Hindlimb muscle (tissue), 1 donor: ENCODE measurements around the gene GABRR1. TPM values are rescaled to one million over a fixed set of nuclear protein-coding genes. Genes with fewer than 3 reads are reported as not detected.

Experiments used
- DNase-seq: peaks from one replicate; pipeline ENCODE4 v3.0.0-alpha.2; 2013
- polyA plus RNA-seq: library from polyadenylated mRNA; unstranded; fragments of 120-200 nt; gene quantifications from one replicate; pipeline ENCODE4 v1.2.1, GENCODE V29; 2013; ENCODE audit not compliant: insufficient read length

GABRR1 gene
- polyA plus RNA-seq, 1 donor = 1.1 TPM

DNA sequence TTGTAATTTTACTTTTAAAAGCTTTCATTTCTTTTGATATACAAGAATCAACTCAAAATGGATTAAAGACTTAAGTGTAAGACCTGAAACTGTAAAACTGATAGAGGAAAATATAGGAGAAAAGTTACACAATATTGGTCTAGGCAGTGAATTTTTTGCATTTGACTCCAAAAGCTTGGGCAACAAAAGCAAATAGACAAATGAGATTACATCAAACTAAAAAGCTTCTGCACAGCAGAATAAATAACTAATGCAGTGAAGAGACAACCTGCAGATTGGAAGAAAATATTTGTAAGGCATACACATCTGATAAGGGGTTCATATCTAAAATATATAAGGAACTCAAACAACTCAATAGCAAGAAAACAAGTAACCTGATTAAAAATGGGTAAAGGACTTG is 3.0 kb downstream of the GABRR1 start:
- DNase-seq = no peak

DNA sequence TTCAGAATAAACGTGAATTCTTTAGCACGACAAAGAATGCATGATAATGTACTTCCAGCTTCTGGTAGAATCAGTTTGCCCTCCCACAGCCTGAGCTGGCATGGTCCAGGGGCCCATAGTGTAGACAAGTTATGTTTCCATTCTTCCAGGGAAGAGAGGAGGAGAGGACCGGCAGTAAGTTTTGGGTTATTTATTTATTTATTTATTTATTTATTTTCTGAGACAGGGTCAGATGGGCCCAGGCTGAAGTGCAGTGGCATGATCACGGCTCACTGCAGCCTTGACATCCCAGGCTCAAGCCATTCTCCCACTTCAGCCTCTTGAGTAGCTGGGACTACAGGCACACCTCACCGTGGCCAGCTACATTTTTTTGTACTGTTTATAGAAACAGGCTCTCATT is 4.7 kb downstream of the GABRR1 start:
- DNase-seq = no peak

DNA sequence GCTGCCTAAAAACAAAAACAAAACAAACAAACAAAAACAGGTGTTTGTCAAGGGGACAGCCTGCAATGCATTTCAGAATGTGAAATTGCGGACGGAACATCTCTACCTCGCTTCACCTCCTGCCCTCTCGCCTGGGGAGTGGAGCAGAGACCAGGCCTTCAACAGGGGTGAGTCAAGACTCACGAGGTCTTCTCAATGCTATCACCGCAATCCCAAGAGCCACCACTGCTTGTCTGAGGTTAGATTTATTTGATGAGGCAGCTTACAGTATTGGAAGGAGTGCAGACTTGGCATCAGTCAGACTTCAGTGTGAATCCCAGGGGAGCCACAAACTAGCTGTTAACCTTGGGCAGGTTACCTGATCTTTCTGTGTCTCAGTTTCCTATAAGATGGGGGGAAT is 7.7 kb downstream of the GABRR1 start:
- no peak for DNase-seq

DNA sequence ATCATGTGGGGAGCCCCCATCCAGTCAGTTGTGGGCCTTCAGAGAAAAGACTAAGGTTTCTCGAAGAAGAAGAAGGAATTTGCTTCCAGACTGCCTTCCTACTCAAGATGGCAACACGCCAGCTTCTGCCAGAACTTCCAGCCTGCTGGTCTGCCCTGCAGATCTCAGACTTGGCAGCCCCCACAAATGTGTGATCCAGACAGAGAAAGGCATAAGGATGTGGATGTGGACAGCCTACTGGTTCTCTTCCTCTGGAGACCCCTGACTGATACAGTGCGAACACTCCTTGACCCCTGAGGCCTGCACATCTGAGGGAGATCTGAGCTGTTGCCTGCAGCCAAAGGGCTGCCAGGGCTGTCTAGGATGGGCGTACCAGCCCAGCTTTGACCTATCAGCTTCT is 8.6 kb downstream of the GABRR1 start:
- no peak for DNase-seq

DNA sequence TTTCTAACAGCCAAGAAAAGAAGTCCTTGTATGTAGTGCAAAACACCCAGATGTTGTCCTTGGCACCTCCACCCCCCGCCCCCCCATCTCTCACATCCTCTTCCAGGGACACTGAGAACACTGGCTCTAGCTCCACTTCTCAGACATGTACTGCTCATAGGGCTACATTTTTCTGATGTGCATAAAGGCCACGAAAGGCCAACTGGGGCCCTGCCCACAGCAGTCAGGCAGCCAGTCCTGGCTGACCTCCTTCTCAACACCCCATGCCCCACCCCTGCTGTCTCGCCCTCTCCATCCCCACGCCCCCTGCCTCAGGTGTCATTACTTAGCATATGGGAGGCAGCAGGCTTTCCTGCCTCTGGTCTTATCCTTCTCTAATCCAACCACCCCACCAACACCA is 11.3 kb downstream of the GABRR1 start:
- DNase-seq = no peak

DNA sequence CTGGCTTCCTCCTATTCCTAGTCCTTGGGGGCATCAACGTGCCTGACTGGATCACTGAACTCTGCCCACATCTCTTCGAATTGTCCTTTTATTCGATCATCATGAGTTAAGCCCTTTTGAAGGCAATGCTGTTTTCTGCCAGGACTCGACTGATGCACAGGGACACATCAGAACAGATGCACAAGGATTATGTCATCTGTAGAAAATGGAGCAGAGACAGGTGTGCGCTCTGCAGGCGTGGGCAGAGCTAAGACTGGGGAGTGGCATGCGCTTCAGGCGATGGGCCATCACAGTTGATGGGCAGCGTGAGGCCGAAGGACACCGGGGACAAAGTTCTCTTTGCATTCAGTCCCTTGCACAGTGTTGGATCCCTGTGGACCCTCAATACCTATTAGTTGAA is 13.1 kb downstream of the GABRR1 start:
- DNase-seq = no peak

DNA sequence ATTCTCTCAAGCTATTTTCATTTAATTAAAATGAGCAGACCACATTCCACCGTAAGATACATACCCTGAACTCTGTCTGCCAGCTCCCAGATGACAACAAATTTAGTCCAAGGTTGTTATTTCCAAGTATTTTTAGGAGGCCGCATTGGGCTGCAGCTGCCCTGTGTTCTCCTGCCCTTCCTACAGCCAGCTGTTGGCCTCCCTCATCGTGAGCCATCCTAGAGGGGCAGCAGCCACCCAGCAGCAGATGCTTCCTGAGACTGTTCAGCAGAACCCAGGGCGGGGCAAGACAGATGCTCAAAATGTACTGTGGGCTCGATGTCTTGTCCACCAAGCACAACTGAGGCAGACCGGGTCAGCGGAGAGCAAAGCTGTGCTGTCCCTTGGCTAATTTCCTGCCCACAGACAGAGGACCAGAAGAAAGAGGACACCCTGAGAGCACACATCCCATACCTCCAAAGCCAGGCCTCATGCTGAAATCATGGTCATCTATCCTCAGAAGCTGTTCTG is 16.4 kb downstream of the GABRR1 start:
- no peak for DNase-seq

DNA sequence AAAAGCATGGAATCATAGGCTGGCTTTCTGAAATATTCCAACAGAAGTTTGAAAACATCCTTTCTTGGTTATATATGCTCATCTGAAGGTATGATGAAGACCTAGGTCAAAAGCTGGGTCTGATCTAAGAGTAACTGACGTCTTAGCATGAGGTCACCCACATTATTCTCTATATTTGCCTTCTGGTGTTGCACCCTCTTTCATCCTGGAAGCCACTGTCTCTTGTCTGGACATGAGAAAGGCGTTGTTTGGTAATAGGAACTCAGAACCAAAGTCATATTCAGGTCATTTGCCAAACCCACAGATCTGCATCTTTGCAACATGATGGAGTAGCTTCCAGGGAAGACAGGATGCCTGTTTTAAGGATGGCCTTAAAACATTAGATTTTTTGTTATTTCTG is 17.6 kb downstream of the GABRR1 start:
- no peak for DNase-seq

DNA sequence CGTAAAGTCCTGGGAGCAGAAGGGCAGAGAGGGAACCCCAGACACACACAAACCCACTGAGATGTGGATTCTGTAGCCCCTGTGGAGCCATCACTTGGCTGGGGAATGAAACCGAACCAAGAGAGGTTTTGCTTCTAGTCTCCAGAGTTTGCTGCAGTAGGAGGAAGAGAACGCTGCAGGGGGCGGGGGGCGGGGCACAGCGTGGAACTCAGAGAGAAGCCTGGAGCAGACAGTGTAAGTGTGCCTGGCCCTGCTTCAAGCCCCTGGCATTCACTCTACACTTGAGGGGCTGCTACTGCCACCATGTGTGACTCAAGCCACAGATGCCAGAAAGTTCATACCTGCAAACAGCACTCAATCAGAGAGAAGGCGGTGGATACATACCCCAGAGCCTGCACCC is 18.9 kb downstream of the GABRR1 start:
- DNase-seq = no peak

DNA sequence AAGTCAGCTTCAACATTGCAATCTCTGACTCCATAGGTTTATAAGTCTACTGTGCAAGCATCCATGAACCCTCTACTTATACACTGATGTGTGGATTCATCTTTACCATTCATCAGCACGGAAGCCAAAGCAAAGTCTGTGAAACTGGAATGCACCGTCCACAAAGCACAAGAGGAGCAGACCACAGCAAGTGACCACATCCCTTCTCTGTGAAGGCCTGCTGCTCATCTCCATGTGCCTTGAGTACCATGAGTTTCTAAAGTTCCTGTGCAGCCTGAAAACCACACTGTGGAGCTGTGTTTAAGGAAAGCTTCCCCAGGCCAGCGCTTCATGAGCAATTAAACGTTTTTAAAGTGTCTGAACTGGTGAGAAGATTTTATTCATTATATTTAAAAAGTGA is 20.0 kb downstream of the GABRR1 start:
- DNase-seq = no peak

DNA sequence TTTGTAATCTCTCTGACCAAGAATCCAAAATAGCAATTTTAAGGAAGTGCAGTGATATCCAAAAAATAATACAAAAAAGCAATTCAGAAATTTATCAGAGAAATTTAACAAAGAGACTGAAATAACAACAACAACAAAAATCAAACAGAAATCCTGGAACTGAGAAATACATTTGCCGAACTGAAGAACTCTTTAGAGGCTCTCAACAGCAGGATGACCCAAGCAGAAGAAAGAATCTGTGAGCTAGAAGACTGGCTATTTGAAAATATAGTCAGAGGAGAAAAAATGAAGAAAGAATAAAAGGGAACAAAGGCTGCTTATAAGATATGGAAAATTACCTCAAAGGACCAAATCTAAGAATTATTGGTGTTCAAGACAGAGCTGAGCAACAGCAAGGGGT is 22.6 kb downstream of the GABRR1 start:
- DNase-seq = no peak

DNA sequence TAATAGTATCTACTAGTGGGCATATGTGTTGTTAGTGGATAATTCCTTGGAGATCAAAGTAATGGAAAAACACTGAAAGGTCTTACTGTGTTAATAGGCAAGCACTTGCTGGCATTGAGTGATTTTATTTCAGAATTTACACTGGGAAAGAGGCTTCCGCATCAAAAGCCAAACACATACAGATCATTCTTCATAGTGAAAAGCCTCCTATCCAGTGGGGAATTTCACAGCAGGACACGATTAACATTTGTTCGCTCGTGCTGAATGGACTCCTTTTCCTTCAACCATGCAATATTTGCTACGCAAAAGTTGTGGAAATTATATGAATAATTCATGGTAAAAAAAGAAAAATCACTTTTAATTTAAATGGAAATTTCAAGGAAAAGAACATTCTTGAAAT is 26.4 kb downstream of the GABRR1 start:
- DNase-seq = no peak

DNA sequence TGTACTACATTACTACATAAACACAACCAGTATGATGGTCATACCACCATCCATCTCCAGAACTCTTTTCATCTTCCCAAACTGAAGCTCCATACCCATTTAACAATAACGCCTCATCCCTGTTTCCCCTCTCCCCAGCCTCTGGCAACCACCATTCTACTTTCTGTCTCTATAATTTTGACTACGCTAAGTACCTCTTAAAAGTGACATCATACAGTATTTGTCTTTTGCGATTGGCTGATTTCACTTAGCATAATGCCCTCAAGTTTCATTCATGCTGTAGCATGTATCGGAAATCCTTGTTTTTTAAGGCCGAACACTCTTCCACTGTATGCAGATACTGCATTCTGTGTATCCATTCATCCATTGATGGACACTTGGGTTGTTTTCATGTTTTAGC is 29.7 kb downstream of the GABRR1 start:
- no peak for DNase-seq

DNA sequence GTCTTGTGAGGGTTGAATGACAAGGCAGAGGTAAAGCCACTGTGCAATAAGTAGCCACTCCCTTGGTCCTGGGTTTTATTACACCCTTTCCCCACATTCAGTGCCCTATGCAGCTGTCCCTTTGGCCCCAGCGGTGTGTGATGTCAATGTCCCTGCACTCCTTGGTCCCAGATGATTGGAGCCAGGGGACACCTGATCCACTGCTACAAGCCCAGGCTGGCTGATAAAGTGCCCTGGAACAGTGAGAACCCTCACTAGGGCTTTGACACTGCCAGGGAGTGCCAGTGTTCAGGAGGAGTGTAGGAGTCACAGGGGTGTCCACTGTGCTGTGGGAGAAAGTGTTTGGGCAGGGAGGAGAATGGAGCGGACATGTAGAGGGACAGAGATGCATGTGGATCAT is 30.4 kb downstream of the GABRR1 start:
- no peak for DNase-seq

DNA sequence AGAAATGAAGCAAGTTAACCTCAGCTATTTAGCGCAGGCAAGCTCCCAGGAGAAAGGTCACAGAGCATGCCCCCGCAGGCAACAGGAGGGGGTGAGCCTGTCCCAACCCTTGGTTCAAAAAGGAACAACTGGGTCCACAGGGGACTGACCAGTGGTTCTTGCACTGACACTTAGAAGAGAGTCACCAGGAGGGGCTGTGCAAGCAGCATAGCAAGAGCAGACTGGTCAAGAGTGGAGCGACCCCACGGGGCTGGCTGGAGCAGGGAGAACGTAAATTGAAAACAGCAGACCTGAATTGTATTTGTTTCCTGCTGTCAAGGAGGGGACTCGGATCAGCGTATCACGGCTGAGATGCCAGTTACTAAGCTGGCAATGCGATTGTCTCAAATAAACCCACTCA is 32.8 kb downstream of the GABRR1 start:
- no peak for DNase-seq

DNA sequence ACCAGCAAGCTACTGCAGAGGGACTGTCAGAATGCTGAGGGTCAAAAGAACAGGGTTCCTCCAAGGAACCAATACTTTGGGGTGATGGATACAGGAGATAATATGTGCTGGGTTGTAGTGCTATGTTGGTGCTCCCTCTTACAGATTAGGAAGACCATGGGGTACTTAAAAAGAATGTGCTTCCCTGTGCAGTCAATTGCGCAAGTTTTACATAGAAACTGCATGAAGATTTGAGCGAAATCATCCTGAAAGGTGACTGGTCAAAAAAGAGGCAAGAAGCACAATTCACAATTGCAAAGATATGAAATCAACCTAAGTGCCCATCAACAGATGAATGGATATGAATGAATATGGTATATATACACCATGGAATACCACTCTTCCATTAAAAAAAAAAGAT is 33.9 kb downstream of the GABRR1 start:
- no peak for DNase-seq

DNA sequence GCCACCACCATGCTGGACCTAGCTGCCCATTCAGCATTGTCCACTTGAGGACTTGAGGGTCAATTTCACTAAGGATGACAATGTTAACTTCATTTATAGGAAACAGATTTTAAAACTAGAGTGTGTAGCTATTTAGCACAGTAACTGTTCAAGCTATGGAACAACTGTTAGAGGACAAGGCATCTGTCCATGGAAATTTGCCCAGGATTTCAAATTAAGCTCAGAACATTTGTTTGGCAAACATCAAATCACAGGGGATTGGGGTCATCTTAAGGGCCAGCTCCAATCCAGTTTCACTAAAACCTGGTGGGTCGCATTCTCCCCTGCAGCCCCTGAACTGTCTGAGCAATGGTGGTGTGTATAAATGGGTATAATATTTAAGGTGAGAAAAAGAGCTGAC is 36.2 kb downstream of the GABRR1 start:
- DNase-seq = peak; percentile 84

DNA sequence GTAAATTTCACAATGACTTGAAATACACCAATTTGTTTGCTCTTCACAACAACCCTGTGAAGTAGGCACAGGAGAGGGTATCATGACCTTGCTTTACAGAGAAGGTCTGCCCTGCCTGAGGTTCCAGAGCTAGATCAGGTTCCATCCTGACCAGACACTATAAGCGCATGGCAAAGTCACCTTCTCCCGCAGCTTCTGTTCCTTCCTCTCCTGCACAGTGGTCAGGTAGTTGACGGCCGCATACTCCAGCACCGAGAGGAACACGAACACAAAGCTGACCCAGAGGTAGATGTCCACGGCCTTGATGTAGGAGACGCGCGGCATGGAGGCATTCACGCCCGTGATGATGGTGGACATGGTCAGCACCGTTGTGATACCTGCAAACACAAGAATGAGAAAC is 37.0 kb downstream of the GABRR1 start:
- DNase-seq = no peak

DNA sequence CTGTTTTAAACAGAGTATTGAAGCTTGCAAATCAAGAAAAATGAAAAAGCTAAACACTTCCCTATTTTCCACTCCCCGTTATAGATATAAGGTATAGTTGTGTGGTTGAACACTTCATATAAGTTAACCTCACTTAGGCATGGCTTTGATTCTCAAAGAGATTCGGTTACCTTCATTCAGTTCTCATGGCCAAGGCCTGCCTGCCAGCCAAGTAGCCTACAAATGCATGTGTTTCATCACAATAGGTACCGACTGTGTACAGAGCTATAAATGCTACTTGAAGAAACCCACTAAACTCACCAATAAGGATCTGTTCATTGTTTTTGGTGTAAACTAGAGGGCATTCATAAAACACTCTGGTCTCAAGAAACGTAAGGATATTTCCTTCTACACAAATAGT is 43.5 kb downstream of the GABRR1 start:
- no peak for DNase-seq

DNA sequence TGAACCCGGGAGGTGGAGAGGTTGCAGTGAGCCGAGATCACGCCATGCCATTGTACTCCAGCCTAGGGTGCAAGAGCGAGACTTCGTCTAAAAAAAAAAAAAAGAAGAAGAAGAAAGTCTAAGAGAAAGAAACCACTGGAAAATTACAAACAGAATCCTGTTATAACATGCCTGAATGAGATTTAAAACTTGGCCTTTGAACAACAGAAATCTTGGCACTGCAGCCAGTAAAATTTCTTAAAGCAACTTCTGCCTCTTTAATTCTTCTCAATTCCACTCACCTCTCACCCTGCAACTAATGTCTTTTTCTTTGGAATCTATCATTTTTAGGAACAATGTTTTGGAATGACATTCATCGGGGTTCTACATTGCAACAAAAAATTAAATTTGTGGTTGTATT is 45.0 kb downstream of the GABRR1 start:
- DNase-seq = peak; percentile 28

DNA sequence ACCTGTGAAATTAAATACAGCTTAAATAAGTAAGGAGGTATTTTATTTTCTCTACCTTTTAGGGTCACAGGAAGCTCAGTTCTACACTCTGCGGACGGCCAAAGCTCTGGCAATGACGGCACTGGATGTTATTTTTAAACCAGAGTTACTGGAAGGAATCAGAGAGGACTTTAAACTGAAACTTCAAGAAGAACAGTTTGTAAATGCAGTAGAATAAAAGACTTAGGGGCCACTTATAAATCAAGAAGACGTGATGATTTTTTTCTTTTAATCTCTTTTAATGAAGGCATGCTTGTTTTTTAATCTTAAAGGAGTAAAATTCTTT is 55.1 kb downstream of the GABRR1 start:
- peak; percentile 43 for DNase-seq

DNA sequence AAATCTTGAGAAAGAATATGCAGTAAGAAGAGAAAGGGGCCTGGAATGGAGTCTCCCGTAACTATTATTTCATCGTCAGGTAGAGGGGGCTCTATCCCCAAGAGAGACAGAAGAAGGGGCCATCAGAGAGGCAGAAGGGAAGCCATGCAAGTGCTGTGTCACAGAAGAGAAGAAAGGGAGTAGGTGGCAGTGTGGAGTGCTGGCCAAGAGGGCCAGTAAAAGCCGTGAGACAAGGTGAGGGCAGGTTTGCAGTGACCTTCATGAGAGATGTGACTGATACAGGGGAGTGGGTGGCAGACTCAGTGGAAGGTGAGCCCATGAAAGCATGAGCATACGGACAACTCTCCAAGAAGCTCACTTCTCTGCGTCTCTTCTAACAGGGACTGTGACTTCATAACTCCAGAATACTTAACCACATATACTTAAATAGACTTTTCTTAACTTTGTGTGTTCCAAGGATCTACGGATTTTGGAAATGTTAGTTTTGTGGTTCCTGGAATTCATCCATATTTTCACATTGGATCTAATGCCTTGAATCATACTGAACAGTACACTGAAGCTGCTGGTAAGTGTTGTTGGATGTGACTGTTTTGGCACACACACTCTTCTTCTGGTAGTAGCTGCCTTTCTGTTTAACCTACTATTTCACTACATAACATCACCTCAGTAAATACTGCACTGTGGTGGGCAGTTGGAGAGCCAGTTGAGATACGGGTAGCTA is 55.7 kb downstream of the GABRR1 start:
- no peak for DNase-seq

DNA sequence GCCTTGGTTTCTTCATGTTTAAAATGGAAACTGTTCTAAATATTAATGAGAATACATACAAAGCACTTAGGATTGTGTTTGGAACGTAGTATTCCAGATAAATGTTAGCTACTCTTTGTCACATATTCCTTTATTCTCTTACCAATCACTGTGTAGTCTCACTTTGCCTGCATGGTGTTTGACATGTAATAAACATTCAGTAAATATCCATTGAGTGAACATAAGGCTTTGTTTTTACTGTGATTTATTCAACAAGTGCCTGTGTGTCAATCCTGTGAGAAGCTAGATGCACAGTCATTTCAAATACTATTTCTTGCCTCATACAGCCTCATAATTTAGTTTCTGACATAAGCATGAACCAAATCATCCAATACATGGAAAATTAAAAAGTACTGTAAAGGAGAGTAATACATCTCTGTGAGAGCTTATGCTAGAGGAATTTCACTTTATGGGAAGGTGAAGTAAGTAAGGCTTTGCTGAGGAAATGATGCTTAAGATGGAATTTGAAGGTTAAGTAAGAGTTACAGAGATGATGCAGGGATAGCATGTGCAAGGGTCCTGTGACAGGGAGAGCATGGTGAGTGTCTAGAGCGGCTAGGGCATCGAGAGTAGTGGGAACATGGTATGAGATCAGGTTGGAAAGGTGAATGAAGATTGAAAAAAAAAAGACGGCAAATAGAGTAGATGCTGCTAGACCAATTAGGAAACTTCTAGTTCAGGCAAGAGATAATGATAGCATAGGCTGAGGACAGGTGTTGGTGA is 56.6 kb downstream of the GABRR1 start:
- DNase-seq = no peak

DNA sequence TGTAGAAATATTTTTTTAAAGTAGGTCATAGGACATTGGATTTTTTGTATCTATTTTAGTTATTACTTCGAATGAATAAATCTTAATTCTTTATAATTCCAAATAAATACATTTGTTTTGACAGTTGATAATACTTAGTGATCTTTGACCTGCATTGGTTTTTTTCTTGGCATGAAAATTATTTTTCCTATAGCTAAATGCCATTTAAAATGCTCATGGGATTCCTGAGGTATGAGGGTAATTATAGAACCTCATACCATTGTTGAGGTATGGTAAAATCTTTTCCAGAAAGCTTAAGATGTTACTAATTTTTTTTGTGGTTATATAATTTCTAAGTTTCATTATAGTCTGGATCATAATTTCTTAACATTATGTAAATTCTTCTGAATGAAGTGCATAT is 63.0 kb downstream of the GABRR1 start:
- no peak for DNase-seq
